SIG-M5 (cell line): Measurements from ENCODE around the gene TTI1.

Experiments used
- DNase-seq: peaks from one replicate; lab custom pipeline; 2025; lab: John Stamatoyannopoulos, UW

TTI1 gene

DNA sequence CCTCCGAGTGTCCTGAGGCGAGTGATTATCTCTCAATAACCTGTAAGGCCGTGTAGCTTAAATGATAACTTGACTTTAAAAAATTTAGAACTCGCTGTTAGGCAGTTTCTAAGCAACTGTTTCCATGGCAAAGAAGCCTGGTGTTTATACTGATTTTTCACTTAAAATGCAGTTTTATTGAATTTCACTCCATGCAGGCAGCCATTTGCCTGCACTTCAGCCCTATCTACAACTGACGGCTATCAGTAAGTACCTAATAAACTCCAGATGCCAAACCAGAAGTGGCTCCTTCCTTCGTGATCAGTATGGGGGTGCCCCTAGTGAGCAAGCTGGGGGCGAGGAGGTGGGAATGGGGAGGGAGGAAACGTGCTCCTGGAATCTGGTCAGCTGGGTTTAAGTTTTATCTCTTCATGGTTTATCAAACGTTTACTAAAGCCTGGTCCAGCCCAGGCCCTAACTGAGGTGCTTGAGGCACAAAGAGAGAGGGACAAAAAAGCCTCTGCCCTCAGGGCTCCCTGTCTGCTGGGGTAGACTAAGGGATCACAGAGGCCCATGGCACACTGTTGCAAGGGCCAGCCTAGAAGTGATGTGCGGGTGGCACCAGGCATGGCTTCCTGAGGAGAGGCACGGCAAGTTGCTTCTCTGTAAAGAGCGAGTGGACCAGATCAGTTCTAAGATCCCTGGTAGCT lies 45.5 kb downstream of the TTI1 start:
- DNase-seq = no peak

DNA sequence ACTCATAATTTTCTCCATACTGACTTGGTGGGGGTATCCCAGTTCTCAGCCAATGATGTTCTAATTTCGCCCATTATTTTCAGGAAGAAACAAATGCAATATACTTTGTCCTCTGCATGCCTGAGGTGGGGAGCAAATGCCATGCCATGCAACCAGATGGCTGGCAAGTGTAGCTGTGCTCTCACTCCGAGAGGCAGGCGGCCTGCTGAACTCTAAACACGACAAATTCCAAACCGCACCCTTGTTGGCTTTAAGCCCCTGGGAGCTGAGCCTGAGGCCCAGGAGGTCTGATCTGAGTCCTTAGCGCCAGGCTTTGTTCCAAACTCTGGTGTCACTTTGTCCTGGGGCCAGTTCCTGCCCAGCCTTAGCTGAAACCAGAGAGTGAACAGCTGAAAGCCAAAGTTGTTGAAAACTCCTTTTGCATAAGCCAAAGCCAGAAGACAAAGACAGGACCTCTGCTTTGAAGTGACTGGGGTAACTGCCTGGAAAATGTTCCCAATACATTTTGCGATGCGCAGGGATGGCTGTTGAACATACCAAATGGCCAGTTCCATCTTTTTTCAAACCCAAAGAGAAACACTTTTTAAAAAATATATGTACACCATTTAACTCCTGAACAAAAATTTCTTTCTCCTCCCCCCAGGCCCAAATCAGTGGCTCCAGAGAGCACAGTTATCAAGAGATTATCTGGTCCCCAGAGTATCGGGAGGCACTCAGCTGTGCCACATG lies 46.2 kb downstream of the TTI1 start:
- DNase-seq = no peak

GRCh38 chr20:37986044-37986858 lies 47.0 kb downstream of the TTI1 start:
- DNase-seq = no peak

- DNase-seq = no peak
Observed at GRCh38 chr20:37984018-37984785, 49.1 kb downstream of the TTI1 start.

- DNase-seq = no peak
Observed at GRCh38 chr20:37983286-37983685, 50.0 kb downstream of the TTI1 start.

DNA sequence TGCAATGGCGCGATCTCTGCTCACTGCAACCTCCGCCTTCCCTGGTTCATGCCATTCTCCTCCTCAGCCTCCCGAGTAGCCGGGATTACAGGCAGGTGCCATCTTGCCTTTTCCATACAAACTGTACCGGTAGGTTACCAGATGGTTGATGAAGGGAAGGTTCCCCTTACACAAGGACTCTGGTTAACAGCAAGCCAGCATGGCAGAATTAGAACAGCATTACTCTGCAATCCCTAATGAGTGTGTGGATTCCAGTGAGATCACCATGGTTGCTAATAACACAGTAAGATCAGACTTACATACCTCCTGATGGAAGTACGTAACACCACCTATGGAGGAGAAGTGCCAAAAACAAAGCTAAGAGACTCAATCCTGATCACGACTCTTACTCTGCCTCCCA lies 51.7 kb downstream of the TTI1 start:
- DNase-seq = no peak

DNA sequence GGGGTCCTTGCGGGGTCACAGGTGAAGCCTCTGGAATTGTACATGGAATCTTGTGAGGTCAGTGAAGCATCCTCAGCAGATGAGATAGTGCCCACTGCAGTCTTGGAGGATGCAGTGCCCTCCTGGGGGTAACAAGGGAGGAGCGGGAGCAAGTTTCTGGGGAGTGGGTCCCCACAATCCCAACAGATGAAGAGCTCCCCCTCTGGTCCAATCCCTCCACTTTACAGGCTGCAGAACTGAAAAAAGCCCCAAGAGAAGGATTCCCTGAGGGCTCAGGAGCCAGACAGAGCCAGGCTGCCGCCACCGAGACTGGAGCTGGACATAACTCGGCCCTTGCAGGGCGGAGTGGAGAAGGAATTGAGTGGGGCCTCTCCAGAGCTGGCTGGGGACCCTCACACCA lies 52.4 kb downstream of the TTI1 start:
- no peak for DNase-seq

DNA sequence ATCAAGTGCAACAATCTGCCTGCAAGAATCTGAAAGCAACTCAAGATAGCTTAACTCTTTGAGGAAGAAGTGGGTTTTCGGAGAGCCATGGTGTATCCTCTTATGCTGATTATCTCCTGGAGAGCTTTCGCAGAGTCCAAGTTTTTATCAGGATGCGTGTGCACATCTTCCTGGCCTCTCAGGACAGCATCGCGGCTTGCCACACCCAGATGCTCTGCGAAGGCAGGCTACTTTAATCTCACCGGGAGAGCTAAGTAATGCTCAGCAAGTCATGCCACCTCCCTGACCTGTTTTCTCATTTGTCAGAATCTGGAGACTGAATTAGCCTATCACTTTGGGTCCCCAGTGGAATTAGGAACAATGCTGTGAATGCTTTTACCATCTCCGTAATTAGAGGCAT lies 52.9 kb downstream of the TTI1 start:
- no peak for DNase-seq

- no peak for DNase-seq
Observed at GRCh38 chr20:37979021-37979985, 54.0 kb downstream of the TTI1 start.

- DNase-seq = no peak
Observed at GRCh38 chr20:37977786-37978185, 55.5 kb downstream of the TTI1 start.

- DNase-seq = no peak
Observed at GRCh38 chr20:37977338-37977737, 55.9 kb downstream of the TTI1 start.

DNA sequence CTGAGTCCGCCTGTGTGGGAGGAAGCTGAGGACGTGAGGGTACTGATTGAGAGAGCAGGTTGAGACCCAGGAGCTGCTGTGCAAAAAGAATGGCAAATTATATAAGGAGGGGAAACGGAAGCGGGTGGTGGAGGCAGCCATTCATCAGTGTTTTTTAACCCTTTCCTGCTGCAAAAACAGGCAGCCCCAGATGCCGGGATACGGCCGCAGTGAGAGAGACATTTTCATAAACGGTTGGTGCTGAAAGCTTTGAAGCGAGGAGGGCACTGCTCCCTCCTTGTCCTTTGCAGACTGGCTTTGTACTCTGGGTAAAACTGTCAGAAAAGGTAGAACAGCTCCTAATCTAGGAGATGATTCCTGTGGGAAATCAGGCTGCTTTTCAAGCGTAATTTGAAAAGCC lies 56.4 kb downstream of the TTI1 start:
- DNase-seq = no peak

- DNase-seq = no peak
Observed at GRCh38 chr20:37973059-37973910, 60.0 kb downstream of the TTI1 start.

- DNase-seq = no peak
Observed at GRCh38 chr20:37972256-37973058, 60.8 kb downstream of the TTI1 start.

DNA sequence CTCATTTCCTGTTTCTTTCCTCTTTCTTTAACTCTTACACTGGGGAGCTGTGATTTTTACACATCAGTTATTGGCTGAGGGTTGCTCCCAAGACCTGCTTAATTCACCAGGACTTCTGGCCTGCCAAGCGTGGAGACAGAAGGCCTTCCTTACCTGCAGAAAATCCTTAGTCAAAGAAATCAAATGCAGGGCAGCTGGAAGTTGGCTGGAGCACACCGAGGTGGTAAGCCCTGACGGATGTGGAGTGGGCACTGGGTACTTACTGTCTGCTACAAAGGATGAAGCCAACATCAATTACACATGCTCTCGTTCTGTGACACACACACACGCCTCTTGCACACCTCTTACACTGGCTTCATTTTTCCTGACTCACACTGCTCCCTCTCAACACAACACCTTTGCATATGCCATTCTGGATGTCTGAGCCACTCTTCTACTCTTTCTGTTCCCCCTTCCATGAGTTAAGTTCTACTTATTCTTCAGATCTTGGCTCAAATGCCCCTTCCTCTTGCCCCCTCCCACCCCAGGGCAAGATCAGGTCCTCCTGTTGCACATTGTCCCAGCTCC lies 61.6 kb downstream of the TTI1 start:
- no peak for DNase-seq

- no peak for DNase-seq
Observed at GRCh38 chr20:37970856-37971245, 62.4 kb downstream of the TTI1 start.

GRCh38 chr20:37969949-37970855 lies 63.1 kb downstream of the TTI1 start:
- no peak for DNase-seq
